Hepatocyte (in vitro differentiated cells): ENCODE results near the gene GUCY1A2. TPM values are rescaled to one million over a fixed set of nuclear protein-coding genes. Genes with fewer than 3 reads are reported as not detected.

Experiments used
- DNase-seq: peaks from one replicate; pipeline ENCODE4 v3.0.0-alpha.2; 2016; ENCODE audit warnings: low spot score
- H2AFZ ChIP-seq: fragments of 200-600 bp; sonication (generic); 2 replicates; pipeline ENCODE4 v1.6.0; 2016; ENCODE audit warnings: antibody characterized with exemption, mild to moderate bottlenecking
- H3K27ac ChIP-seq: fragments of 200-600 bp; sonication (generic); 2 replicates; pipeline ENCODE4 v1.5.1; 2016; ENCODE audit warnings: mild to moderate bottlenecking
- H3K27me3 ChIP-seq: fragments of 200-600 bp; sonication (generic); 2 replicates; pipeline ENCODE4 v1.6.1; 2016
- H3K36me3 ChIP-seq: fragments of 200-600 bp; sonication (generic); replicated peaks from 2 replicates; pipeline ENCODE4 v1.5.1; 2016; ENCODE audit warnings: low read depth; ENCODE audit not compliant: insufficient read depth
- H3K4me1 ChIP-seq: fragments of 200-600 bp; sonication (generic); 2 replicates; pipeline ENCODE4 v1.5.1; 2016; ENCODE audit warnings: mild to moderate bottlenecking, moderate library complexity; ENCODE audit not compliant: insufficient read depth
- H3K4me2 ChIP-seq: fragments of 200-600 bp; sonication (generic); 2 replicates; pipeline ENCODE4 v1.6.0; 2016
- H3K4me3 ChIP-seq: fragments of 200-600 bp; sonication (generic); 2 replicates; pipeline ENCODE4 v1.5.1; 2016; ENCODE audit warnings: mild to moderate bottlenecking
- H3K79me2 ChIP-seq: fragments of 200-600 bp; sonication (generic); 2 replicates; pipeline ENCODE4 v1.6.0; 2017; ENCODE audit warnings: mild to moderate bottlenecking
- H3K9me2 ChIP-seq: fragments of 200-600 bp; sonication (generic); replicated peaks from 2 replicates; pipeline ENCODE4 v1.6.0; 2017; ENCODE audit warnings: mild to moderate bottlenecking; ENCODE audit not compliant: insufficient read depth
- H3K9me3 ChIP-seq: fragments of 200-600 bp; sonication (generic); 2 replicates; pipeline ENCODE4 v1.5.1; 2016; ENCODE audit warnings: low read depth, mild to moderate bottlenecking
- H4K20me1 ChIP-seq: fragments of 200-600 bp; sonication (generic); 2 replicates; pipeline ENCODE4 v1.6.0; 2016; ENCODE audit warnings: mild to moderate bottlenecking; ENCODE audit not compliant: insufficient read depth, poor library complexity, severe bottlenecking
- EZH2 ChIP-seq: fragments of 200-600 bp; sonication (generic); IDR thresholded peaks from 2 replicates; pipeline ENCODE4 v1.6.1; 2016; ENCODE audit warnings: antibody characterized with exemption, mild to moderate bottlenecking, borderline replicate concordance
- EZH2phosphoT487 ChIP-seq: fragments of 200-600 bp; sonication (generic); IDR thresholded peaks from one replicate; pipeline ENCODE4 v1.6.1; 2018; ENCODE audit warnings: antibody characterized with exemption, mild to moderate bottlenecking, low read depth, moderate library complexity; ENCODE audit not compliant: unreplicated experiment, severe bottlenecking
- WGBS: methylation state at CpG from one replicate; pipeline ENCODE4 v1.1.6; 2016; ENCODE audit warnings: low lambda C conversion rate; ENCODE audit errors: missing lambda C conversion rate; 5-methylcytosine and 5-hydroxymethylcytosine counted together
- polyA plus RNA-seq: library from polyadenylated mRNA; unstranded; fragments of >200 nt; fragmentation: Nextera tagmentation; extraction: Ambion mirVana; gene quantifications from 2 replicates; pipeline ENCODE4 v1.2.1, GENCODE V29; 2016
- total RNA-seq: library from RNA; depleted of rRNA; stranded (reverse); fragments of >200 nt; gene quantifications from 2 replicates; pipeline ENCODE4 v1.2.3, GENCODE V29; 2014
- TF ChIP-seq, protein P1 (sequence below): fragments of 200-600 bp; sonication (generic); IDR thresholded peaks from 2 replicates; pipeline ENCODE4 v1.5.1; 2016; ENCODE audit warnings: antibody characterized with exemption, mild to moderate bottlenecking; ENCODE audit not compliant: poor library complexity

The GUCY1A2 gene
- total and polyA plus RNA-seq, 2 experiments from 2014 or later, result 3.3 to 9.1 TPM

DNA sequence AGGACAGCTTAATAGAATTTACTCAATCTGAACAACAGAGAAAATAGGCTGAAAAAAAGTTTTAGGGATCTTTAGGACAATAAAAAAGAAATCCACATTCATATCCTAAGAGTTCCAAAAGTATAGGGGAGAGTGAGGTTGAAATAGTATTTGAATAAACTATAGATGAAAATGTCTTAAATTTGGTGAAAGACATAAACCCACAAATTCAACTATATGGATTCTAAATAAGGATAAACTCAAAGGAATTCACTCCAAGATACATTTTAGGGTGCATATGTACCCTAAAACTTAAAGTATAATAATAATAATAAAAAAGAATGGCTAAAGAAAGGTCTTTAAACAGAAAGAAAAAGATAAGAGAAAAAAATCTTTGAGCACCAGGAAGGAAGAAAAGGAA, 203.1 kb downstream of the GUCY1A2 start:
- no peak overlapping the region for H2AFZ ChIP-seq
- H3K9me3 ChIP-seq, result no peaks in the 10 kb centered on the region
- no peak overlapping the region for H3K27ac ChIP-seq
- H3K79me2 ChIP-seq, result no peaks in the 10 kb centered on the region
- DNase-seq, result no peak
- no peaks in the 10 kb centered on the region for H3K36me3 ChIP-seq
- H3K27me3 ChIP-seq, result no peaks in the 10 kb centered on the region
- no peak overlapping the region for H3K4me3 ChIP-seq
- TF ChIP-seq EZH2, result no peak
- TF ChIP-seq, protein P1, sequence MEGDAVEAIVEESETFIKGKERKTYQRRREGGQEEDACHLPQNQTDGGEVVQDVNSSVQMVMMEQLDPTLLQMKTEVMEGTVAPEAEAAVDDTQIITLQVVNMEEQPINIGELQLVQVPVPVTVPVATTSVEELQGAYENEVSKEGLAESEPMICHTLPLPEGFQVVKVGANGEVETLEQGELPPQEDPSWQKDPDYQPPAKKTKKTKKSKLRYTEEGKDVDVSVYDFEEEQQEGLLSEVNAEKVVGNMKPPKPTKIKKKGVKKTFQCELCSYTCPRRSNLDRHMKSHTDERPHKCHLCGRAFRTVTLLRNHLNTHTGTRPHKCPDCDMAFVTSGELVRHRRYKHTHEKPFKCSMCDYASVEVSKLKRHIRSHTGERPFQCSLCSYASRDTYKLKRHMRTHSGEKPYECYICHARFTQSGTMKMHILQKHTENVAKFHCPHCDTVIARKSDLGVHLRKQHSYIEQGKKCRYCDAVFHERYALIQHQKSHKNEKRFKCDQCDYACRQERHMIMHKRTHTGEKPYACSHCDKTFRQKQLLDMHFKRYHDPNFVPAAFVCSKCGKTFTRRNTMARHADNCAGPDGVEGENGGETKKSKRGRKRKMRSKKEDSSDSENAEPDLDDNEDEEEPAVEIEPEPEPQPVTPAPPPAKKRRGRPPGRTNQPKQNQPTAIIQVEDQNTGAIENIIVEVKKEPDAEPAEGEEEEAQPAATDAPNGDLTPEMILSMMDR, result no peak
- TF ChIP-seq EZH2phosphoT487, result no peak
- H3K4me1 ChIP-seq, result no peaks in the 10 kb centered on the region
- H3K9me2 ChIP-seq, result no peaks in the 10 kb centered on the region
- no peak overlapping the region for H3K4me2 ChIP-seq
- H4K20me1 ChIP-seq, result no peaks in the 10 kb centered on the region

DNA sequence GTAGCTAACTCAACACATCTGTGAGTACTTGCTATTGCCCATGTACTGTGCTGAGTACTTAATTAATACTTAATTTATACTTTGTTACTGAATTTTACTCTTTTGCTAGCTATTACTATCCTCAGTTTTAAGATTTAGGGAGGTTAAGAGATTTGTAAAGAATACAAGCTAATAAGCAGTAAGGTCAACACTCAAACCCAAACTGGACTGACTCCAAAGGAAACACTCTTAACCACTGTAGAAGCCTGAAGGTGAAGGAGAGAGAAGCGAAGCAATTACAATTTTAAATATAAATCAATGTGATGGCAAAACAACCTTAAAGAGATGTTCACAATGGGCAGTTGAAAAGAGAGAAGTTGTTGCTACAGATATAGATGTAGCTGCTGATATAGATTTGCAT, 204.5 kb downstream of the GUCY1A2 start:
- Histone ChIP-seq H3K4me3 (no peak overlapping the region), H3K27me3 (no peaks in the 10 kb centered on the region), H3K4me1 (no peaks in the 10 kb centered on the region), H3K79me2 (no peaks in the 10 kb centered on the region), H3K9me3 (no peaks in the 10 kb centered on the region), H3K27ac (no peak overlapping the region), H2AFZ (no peak overlapping the region), H3K36me3 (no peaks in the 10 kb centered on the region), H3K9me2 (no peaks in the 10 kb centered on the region), H4K20me1 (no peaks in the 10 kb centered on the region), H3K4me2 (no peak overlapping the region)
- no peak for DNase-seq
- TF ChIP-seq EZH2 (no peak), EZH2phosphoT487 (no peak)
- TF ChIP-seq, protein P1, result no peak
- 95% methylated on average over 1 of the region's 1 CpG for WGBS

DNA sequence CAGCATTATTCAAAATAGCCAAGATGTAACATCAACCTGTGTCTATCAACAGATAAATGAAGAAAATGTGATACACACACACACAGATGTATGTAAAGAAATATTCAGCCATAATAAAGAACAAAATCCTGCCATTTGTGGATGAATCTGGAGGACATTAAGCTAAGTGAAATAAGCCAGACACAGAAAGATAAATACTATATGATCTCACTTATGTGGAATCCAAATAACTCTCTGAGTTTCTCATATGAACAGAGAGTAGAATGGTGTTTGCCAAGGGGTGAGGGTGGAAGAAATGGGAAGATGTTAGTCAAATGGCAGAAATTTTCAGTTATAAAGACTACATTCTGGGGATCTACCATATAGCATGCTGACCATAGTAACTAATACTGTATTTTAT, 224.2 kb downstream of the GUCY1A2 start:
- TF ChIP-seq, protein P1, result no peak
- TF ChIP-seq EZH2phosphoT487 (no peak), EZH2 (no peak)
- Histone ChIP-seq H3K79me2 (no peaks in the 10 kb centered on the region), H3K4me1 (no peaks in the 10 kb centered on the region), H3K27me3 (no peaks in the 10 kb centered on the region), H3K27ac (no peak overlapping the region), H2AFZ (no peak overlapping the region), H3K4me3 (no peak overlapping the region), H3K9me3 (no peaks in the 10 kb centered on the region), H3K9me2 (no peaks in the 10 kb centered on the region), H3K36me3 (no peaks in the 10 kb centered on the region), H4K20me1 (no peaks in the 10 kb centered on the region), H3K4me2 (no peak overlapping the region)
- DNase-seq, result no peak

DNA sequence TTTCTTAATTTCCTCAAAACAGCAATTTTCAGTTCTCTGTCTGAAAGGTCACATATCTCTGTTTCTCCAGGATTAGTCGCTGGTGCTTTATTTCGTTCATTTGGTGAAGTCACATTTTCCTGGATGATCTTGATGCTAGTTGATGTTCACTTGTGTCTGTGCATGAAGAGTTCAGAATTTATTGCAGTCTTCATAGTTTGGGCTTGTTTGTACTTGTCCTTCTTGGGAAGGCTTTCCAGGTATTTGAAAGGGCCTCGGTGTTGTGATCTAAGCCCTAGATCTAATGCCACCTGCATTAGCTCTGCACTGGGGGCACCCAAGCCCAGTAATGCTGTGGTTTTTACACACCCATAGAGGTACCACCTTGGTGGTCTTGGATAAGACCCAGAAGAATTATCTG, 228.9 kb downstream of the GUCY1A2 start:
- H3K9me3 ChIP-seq, result no peaks in the 10 kb centered on the region
- no peak overlapping the region for H3K4me3 ChIP-seq
- H3K27ac ChIP-seq, result no peak overlapping the region
- H2AFZ ChIP-seq, result no peak overlapping the region
- TF ChIP-seq, protein P1, result no peak
- no peak for TF ChIP-seq EZH2
- no peak for TF ChIP-seq EZH2phosphoT487
- no peaks in the 10 kb centered on the region for H4K20me1 ChIP-seq
- DNase-seq, result no peak
- H3K79me2 ChIP-seq, result no peaks in the 10 kb centered on the region
- H3K36me3 ChIP-seq, result no peaks in the 10 kb centered on the region
- H3K4me2 ChIP-seq, result no peak overlapping the region
- WGBS, result 93% methylated on average over 3 of the region's 3 CpGs
- no peaks in the 10 kb centered on the region for H3K9me2 ChIP-seq
- H3K27me3 ChIP-seq, result no peaks in the 10 kb centered on the region
- H3K4me1 ChIP-seq, result no peaks in the 10 kb centered on the region
